Measurements from ENCODE around the gene TM4SF4. TPM values are rescaled to one million over a fixed set of nuclear protein-coding genes. Genes with fewer than 3 reads are reported as not detected.

TM4SF4 gene
- total RNA-seq, 1 donor from 2014 or later = 0.67 TPM

- H3K4me1 Mint-ChIP-seq (ENCODE audit: unreplicated experiment) = peaks cover 35% of the 10 kb centered on the region
- H3K4me3 Mint-ChIP-seq (ENCODE audit: unreplicated experiment) = no peak overlapping the region
- H3K9me3 Mint-ChIP-seq (ENCODE audit: unreplicated experiment) = no peaks in the 10 kb centered on the region
- no peak overlapping the region for H3K27ac Mint-ChIP-seq (ENCODE audit: unreplicated experiment)
- no peak for DNase-seq (ENCODE audit: low spot score)
- H3K36me3 Mint-ChIP-seq (ENCODE audit: low read depth, unreplicated experiment) = no peaks in the 10 kb centered on the region
- TF ChIP-seq, protein P1, sequence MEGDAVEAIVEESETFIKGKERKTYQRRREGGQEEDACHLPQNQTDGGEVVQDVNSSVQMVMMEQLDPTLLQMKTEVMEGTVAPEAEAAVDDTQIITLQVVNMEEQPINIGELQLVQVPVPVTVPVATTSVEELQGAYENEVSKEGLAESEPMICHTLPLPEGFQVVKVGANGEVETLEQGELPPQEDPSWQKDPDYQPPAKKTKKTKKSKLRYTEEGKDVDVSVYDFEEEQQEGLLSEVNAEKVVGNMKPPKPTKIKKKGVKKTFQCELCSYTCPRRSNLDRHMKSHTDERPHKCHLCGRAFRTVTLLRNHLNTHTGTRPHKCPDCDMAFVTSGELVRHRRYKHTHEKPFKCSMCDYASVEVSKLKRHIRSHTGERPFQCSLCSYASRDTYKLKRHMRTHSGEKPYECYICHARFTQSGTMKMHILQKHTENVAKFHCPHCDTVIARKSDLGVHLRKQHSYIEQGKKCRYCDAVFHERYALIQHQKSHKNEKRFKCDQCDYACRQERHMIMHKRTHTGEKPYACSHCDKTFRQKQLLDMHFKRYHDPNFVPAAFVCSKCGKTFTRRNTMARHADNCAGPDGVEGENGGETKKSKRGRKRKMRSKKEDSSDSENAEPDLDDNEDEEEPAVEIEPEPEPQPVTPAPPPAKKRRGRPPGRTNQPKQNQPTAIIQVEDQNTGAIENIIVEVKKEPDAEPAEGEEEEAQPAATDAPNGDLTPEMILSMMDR (IDR thresholded peaks at IDR 0.05; ENCODE audit: unreplicated experiment) = no peak
- peaks cover 7% of the 10 kb centered on the region for H3K27me3 Mint-ChIP-seq (ENCODE audit: unreplicated experiment)
These were observed 35.0 kb downstream of the TM4SF4 start for GRCh38 chr3:149509526-149509925.

- Mint-ChIP-seq H3K27me3 (ENCODE audit: unreplicated experiment) (peaks cover 7% of the 10 kb centered on the region), H3K4me1 (ENCODE audit: unreplicated experiment) (peaks cover 27% of the 10 kb centered on the region), H3K4me3 (ENCODE audit: unreplicated experiment) (no peak overlapping the region), H3K27ac (ENCODE audit: unreplicated experiment) (no peak overlapping the region), H3K36me3 (ENCODE audit: low read depth, unreplicated experiment) (no peaks in the 10 kb centered on the region), H3K9me3 (ENCODE audit: unreplicated experiment) (no peaks in the 10 kb centered on the region)
- no peak for DNase-seq (ENCODE audit: low spot score)
- TF ChIP-seq, protein P1 (IDR thresholded peaks at IDR 0.05; ENCODE audit: unreplicated experiment) = no peak
These were observed 36.0 kb downstream of the TM4SF4 start for GRCh38 chr3:149510480-149510879.

DNA sequence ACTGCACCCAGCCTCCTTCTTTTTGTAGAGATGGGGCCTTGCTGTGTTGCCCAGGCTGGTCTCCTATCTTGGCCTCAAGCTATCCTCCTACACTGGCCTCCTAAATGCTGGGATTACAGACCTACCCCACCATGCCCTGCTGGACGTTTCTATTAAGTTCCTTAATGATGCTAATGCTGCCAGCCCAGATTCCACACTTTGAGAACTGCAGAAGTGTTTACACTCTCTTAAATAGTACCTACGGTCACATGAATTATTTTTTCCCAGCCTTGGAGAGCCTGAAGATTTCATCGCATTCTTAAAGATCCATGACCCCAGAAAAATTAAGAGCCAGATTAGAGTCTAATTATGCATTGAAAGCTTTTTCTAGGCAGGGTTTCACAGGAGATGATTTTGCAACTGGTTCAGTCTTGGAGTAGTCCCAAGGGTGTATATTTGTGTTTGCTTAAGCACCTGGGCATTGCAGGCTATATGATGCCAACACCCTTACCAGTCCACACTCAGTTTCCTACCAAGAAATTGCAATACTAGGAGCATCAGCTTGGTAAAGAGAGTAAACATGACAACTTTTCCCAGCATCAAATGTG lies 36.6 kb downstream of the TM4SF4 start:
- Mint-ChIP-seq H3K4me1 (ENCODE audit: unreplicated experiment) (peaks cover 27% of the 10 kb centered on the region), H3K27me3 (ENCODE audit: unreplicated experiment) (peaks cover 7% of the 10 kb centered on the region), H3K36me3 (ENCODE audit: low read depth, unreplicated experiment) (no peaks in the 10 kb centered on the region), H3K9me3 (ENCODE audit: unreplicated experiment) (no peaks in the 10 kb centered on the region), H3K4me3 (ENCODE audit: unreplicated experiment) (no peak overlapping the region), H3K27ac (ENCODE audit: unreplicated experiment) (no peak overlapping the region)
- TF ChIP-seq, protein P1 (IDR thresholded peaks at IDR 0.05; ENCODE audit: unreplicated experiment) = no peak
- DNase-seq (ENCODE audit: low spot score) = no peak

DNA sequence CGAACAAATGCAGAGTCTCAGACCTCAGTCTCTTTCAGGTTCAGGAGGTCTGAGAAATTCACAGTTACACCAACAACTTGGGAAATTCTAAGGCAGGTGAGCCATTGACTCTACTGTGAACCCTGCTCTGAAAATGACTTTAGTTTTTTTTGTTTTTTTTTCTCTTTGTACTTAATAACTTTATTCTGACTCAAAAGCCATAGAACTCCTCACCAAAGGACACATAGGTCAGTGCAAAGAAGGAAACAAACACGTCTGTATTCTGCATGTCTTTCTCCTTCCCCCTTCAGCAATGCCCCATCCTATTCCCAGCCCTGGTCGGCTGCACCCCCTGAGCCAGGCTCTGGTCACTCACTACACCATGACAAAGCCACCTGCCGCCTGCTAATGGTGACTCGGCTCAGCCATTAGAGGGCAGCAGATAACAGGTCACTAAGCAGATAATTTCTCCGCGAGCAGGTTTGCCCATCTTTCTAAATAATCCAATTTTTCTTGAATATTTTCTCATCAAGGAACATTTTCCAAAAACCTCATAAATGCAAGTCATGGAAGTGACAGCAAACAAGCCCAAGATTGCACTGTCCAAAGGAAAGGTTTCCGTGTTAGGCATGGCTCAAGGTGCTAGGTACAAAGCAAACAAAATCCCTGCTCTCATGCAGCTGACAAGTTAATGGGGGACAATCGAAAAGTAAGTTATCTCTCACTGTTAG lies 37.7 kb downstream of the TM4SF4 start:
- peak; percentile 63 for DNase-seq (ENCODE audit: low spot score)
- H3K36me3 Mint-ChIP-seq (ENCODE audit: low read depth, unreplicated experiment) = no peaks in the 10 kb centered on the region
- no peaks in the 10 kb centered on the region for H3K9me3 Mint-ChIP-seq (ENCODE audit: unreplicated experiment)
- H3K4me1 Mint-ChIP-seq (ENCODE audit: unreplicated experiment) = peaks cover 16% of the 10 kb centered on the region
- peaks cover 7% of the 10 kb centered on the region for H3K27me3 Mint-ChIP-seq (ENCODE audit: unreplicated experiment)
- no peak overlapping the region for H3K4me3 Mint-ChIP-seq (ENCODE audit: unreplicated experiment)
- no peak overlapping the region for H3K27ac Mint-ChIP-seq (ENCODE audit: unreplicated experiment)
- TF ChIP-seq, protein P1 (IDR thresholded peaks at IDR 0.05; ENCODE audit: unreplicated experiment) = peak; percentile 56

DNA sequence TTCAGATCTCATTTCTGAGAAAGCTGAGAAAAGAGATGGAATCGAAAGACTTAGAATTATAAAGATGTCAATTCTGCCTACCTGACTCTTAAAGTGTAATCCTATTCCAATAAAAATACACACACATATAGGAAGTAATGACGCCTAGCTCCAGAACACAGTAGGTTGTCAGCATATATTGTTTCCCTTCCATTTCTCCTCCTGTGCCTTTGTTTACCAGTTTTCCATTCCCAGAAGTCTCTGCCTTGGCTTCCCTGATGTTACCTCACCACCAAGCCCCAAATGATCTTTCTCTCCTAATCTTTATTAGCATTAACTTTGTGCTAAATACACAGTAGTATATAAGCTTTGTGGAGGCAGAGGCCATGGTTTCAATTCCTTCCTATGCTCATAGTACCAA lies 40.0 kb downstream of the TM4SF4 start:
- peak overlapping the region; percentile 33 for H3K27ac Mint-ChIP-seq (ENCODE audit: unreplicated experiment)
- peaks cover 4% of the 10 kb centered on the region for H3K4me1 Mint-ChIP-seq (ENCODE audit: unreplicated experiment)
- no peak for DNase-seq (ENCODE audit: low spot score)
- H3K27me3 Mint-ChIP-seq (ENCODE audit: unreplicated experiment) = peaks cover 7% of the 10 kb centered on the region
- H3K9me3 Mint-ChIP-seq (ENCODE audit: unreplicated experiment) = no peaks in the 10 kb centered on the region
- TF ChIP-seq, protein P1 (IDR thresholded peaks at IDR 0.05; ENCODE audit: unreplicated experiment) = no peak
- H3K36me3 Mint-ChIP-seq (ENCODE audit: low read depth, unreplicated experiment) = peaks cover 4% of the 10 kb centered on the region
- H3K4me3 Mint-ChIP-seq (ENCODE audit: unreplicated experiment) = no peak overlapping the region

Measured in endothelial cell (in vitro differentiated cells).